Neural progenitor cell (in vitro differentiated cells): ENCODE results near the gene GABRA5. TPM values are rescaled to one million over a fixed set of nuclear protein-coding genes. Genes with fewer than 3 reads are reported as not detected.
A peak's percentile ranks its signal among the peaks of the same experiment; 100 is the strongest.

ENCODE experiments used
- DNase-seq: peaks from one replicate; pipeline ENCODE4 v3.0.0-alpha.2; 2016; ENCODE audit warnings: low spot score
- H2AFZ ChIP-seq: fragments of 200-600 bp; sonication (generic); replicated peaks from 2 replicates; pipeline ENCODE4 v1.6.1; 2016; ENCODE audit warnings: antibody characterized with exemption
- H3F3A ChIP-seq: fragments of 200-600 bp; sonication (generic); 2 replicates; pipeline ENCODE4 v1.6.1; 2016; ENCODE audit warnings: antibody characterized with exemption, low read depth
- H3K27ac ChIP-seq: fragments of 200-600 bp; sonication (generic); 2 replicates; pipeline ENCODE4 v1.5.1; 2016; ENCODE audit warnings: mild to moderate bottlenecking
- H3K27me3 ChIP-seq: fragments of 200-600 bp; sonication (generic); 2 replicates; pipeline ENCODE4 v1.6.1; 2016; ENCODE audit warnings: mild to moderate bottlenecking, moderate library complexity
- H3K36me3 ChIP-seq: fragments of 200-600 bp; sonication (generic); 2 replicates; pipeline ENCODE4 v1.5.1; 2016
- H3K4me1 ChIP-seq: fragments of 200-600 bp; sonication (generic); 2 replicates; pipeline ENCODE4 v1.6.1; 2016; ENCODE audit warnings: mixed run types
- H3K4me2 ChIP-seq: fragments of 200-600 bp; sonication (generic); 2 replicates; pipeline ENCODE4 v1.6.1; 2016
- H3K4me3 ChIP-seq: fragments of 200-600 bp; sonication (generic); 2 replicates; pipeline ENCODE4 v1.5.1; 2016
- H3K79me2 ChIP-seq: fragments of 200-600 bp; sonication (generic); 2 replicates; pipeline ENCODE4 v1.6.1; 2016; ENCODE audit warnings: low read depth
- H3K9ac ChIP-seq: fragments of 200-600 bp; sonication (generic); 2 replicates; pipeline ENCODE4 v1.6.1; 2016
- H3K9me3 ChIP-seq: fragments of 200-600 bp; sonication (generic); 2 replicates; pipeline ENCODE4 v1.5.1; 2016; ENCODE audit warnings: low read depth
- H4K20me1 ChIP-seq: fragments of 200-600 bp; sonication (generic); 2 replicates; pipeline ENCODE4 v1.6.1; 2016; ENCODE audit warnings: low read depth
- H3K27ac Mint-ChIP-seq: 3 replicates; pipeline ENCODE4 v1.8.0; 2021; ENCODE audit warnings: mixed read lengths
- H3K27me3 Mint-ChIP-seq: 2 replicates; pipeline ENCODE4 v1.8.0; 2022; ENCODE audit warnings: low read depth, mild to moderate bottlenecking, inconsistent platforms, moderate library complexity, mixed read lengths; ENCODE audit not compliant: insufficient read depth
- H3K36me3 Mint-ChIP-seq: 3 replicates; pipeline ENCODE4 v1.8.0; 2021; ENCODE audit warnings: mixed read lengths
- H3K4me1 Mint-ChIP-seq: 3 replicates; pipeline ENCODE4 v1.8.0; 2021; ENCODE audit warnings: mixed read lengths
- H3K4me3 Mint-ChIP-seq: 3 replicates; pipeline ENCODE4 v1.8.0; 2021; ENCODE audit warnings: mild to moderate bottlenecking, moderate library complexity, mixed read lengths
- H3K9me3 Mint-ChIP-seq: 3 replicates; pipeline ENCODE4 v1.8.0; 2020; ENCODE audit warnings: mixed read lengths
- CTCF ChIP-seq: fragments of 200-600 bp; sonication (generic); IDR thresholded peaks from 2 replicates; pipeline ENCODE4 v1.5.1; 2017; ENCODE audit warnings: antibody characterized with exemption, mild to moderate bottlenecking
- EZH2 ChIP-seq: fragments of 200-600 bp; sonication (generic); IDR thresholded peaks from 2 replicates; pipeline ENCODE4 v1.6.1; 2017; ENCODE audit warnings: antibody characterized with exemption, mild to moderate bottlenecking, moderate library complexity
- EZH2phosphoT487 ChIP-seq: fragments of 200-600 bp; sonication (generic); IDR thresholded peaks from 2 replicates; pipeline ENCODE4 v1.6.1; 2017; ENCODE audit warnings: antibody characterized with exemption
- total RNA-seq: library from RNA; depleted of rRNA; stranded (reverse); fragments of >200 nt; gene quantifications from 2 replicates; pipeline ENCODE4 v1.2.3, GENCODE V29; 2015; ENCODE audit warnings: low replicate concordance

The GABRA5 gene
- total RNA-seq, 1 donor from 2014 or later = 3.0 TPM

DNA sequence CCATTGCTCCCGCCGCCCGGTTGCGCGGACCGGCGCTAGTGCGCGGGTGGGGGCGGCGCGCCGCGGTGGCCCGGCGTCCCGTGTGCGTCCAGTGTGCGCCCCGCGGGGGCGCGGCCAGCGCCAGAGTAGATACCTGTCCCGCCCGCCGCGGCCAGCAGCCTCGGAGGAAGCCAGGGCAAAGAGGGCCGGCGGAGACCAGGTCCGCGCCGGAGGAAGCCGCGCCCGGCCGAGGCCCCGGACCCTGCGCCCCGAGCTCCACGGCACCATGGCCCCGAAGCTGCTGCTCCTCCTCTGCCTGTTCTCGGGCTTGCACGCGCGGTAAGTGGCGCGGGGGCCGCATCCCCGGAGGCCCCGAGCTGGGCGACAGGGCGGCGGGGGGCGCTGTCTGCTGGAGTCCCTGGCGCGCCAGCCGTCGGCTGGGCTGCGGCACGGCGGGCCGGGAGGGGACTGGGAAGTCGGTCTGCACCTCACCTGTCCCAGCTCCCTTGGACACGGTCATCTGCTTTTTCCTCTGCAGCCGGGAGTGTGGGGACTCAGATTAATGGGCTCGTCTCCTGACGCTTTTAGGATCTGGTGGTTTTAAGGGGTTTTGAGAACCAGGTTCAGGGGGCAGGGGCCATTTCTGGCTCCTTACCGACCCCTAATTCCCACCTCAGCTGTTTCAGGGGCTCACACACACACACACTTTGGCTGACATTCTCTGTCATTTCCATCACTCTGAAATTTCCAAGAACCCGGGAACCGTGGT lies 104.6 kb downstream of the GABRA5 start:
- H3K4me2 ChIP-seq = peak overlapping the region; percentile 98
- H3K9ac ChIP-seq = no peak overlapping the region
- H3K79me2 ChIP-seq = no peaks in the 10 kb centered on the region
- peak overlapping the region; percentile 81 for H3K4me3 Mint-ChIP-seq
- no peaks in the 10 kb centered on the region for H4K20me1 ChIP-seq
- no peaks in the 10 kb centered on the region for H3K9me3 ChIP-seq
- H3K9me3 Mint-ChIP-seq = peaks cover 6% of the 10 kb centered on the region
- TF ChIP-seq CTCF = peak; percentile 36
- no peak for TF ChIP-seq EZH2phosphoT487
- TF ChIP-seq EZH2 = peak; percentile 60
- peak overlapping the region; percentile 100 for H2AFZ ChIP-seq
- no peak overlapping the region for H3K27ac ChIP-seq
- peaks cover 13% of the 10 kb centered on the region for H3F3A ChIP-seq
- DNase-seq = peak; percentile 65
- peaks cover 39% of the 10 kb centered on the region for H3K27me3 Mint-ChIP-seq
- no peaks in the 10 kb centered on the region for H3K36me3 ChIP-seq
- H3K4me1 ChIP-seq = peaks cover 14% of the 10 kb centered on the region
- H3K4me3 ChIP-seq = peak overlapping the region; percentile 82
- H3K27ac Mint-ChIP-seq = no peak overlapping the region
- peaks cover 75% of the 10 kb centered on the region for H3K27me3 ChIP-seq
- peaks cover 29% of the 10 kb centered on the region for H3K4me1 Mint-ChIP-seq
- peaks cover 3% of the 10 kb centered on the region for H3K36me3 Mint-ChIP-seq

GRCh38 chr15:26972636-26973035 lies 105.8 kb downstream of the GABRA5 start:
- Mint-ChIP-seq H3K27ac (no peak overlapping the region), H3K36me3 (peaks cover 3% of the 10 kb centered on the region), H3K4me3 (peak overlapping the region; percentile 81), H3K4me1 (peaks cover 29% of the 10 kb centered on the region), H3K9me3 (peaks cover 6% of the 10 kb centered on the region), H3K27me3 (peaks cover 37% of the 10 kb centered on the region)
- no peak overlapping the region for H2AFZ ChIP-seq
- peaks cover 13% of the 10 kb centered on the region for H3F3A ChIP-seq
- H3K9me3 ChIP-seq = no peaks in the 10 kb centered on the region
- no peaks in the 10 kb centered on the region for H4K20me1 ChIP-seq
- peaks cover 63% of the 10 kb centered on the region for H3K27me3 ChIP-seq
- DNase-seq = no peak
- H3K4me1 ChIP-seq = peaks cover 9% of the 10 kb centered on the region
- H3K36me3 ChIP-seq = no peaks in the 10 kb centered on the region
- no peak for TF ChIP-seq EZH2
- no peak for TF ChIP-seq EZH2phosphoT487
- no peak for TF ChIP-seq CTCF
- no peaks in the 10 kb centered on the region for H3K79me2 ChIP-seq
- H3K27ac ChIP-seq = no peak overlapping the region
- H3K4me3 ChIP-seq = no peak overlapping the region
- peak overlapping the region; percentile 98 for H3K4me2 ChIP-seq
- H3K9ac ChIP-seq = no peak overlapping the region

DNA sequence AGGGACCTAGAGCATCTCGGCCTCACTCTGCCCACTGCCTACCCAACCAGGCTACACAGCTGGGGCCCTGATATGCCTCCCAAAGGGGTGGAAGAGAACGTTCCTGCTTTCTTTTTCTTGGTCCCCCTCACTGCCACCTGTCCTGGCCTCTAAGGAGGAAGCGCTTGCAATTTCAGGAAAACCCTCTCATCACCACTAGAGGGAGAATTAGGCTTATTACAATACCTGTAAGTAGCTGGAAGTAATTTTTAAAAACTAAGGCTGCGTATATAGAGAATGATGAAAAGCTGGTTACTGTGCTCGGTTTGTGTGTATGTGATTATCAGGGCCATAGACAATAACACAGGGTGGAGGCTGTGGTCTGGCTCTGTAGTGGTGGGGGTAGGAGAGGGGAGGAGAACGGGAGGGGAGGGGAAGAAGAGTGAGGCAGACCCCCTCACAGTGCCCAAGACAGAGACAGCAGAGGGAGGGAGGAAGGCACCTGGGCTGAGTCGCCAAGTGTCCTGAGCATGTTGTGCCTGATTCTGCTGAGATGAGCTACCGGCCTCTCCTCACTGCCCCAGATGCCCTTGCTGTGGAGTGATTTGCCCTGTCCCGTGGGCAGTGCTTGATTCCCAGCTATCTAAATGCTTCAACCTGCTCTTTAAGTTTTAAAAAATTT lies 107.4 kb downstream of the GABRA5 start:
- Histone ChIP-seq H3F3A (peaks cover 10% of the 10 kb centered on the region), H3K4me1 (peaks cover 9% of the 10 kb centered on the region), H3K79me2 (no peaks in the 10 kb centered on the region), H2AFZ (no peak overlapping the region), H3K27me3 (peaks cover 52% of the 10 kb centered on the region), H3K36me3 (no peaks in the 10 kb centered on the region), H3K4me2 (peak overlapping the region; percentile 3), H4K20me1 (no peaks in the 10 kb centered on the region), H3K27ac (no peak overlapping the region), H3K9ac (no peak overlapping the region), H3K9me3 (no peaks in the 10 kb centered on the region), H3K4me3 (no peak overlapping the region)
- Mint-ChIP-seq H3K27me3 (peaks cover 34% of the 10 kb centered on the region), H3K36me3 (peaks cover 3% of the 10 kb centered on the region), H3K27ac (no peak overlapping the region), H3K9me3 (peaks cover 3% of the 10 kb centered on the region), H3K4me1 (peaks cover 29% of the 10 kb centered on the region), H3K4me3 (no peak overlapping the region)
- DNase-seq = peak; percentile 55
- TF ChIP-seq EZH2 (no peak), EZH2phosphoT487 (no peak), CTCF (peak; percentile 76)
